Neural cell (in vitro differentiated cells): ENCODE results near the gene GNAI2.

Experiments
- EP300 ChIP-seq: fragments of 450-650 bp; conservative IDR thresholded peaks from 2 replicates; pipeline ENCODE4 v1.6.1; 2014; ENCODE audit warnings: antibody characterized with exemption, mild to moderate bottlenecking, moderate library complexity; ENCODE audit not compliant: poor library complexity, severe bottlenecking
- EZH2 ChIP-seq: fragments of 200-600, 300-800 bp; shearing (Covaris generic), sonication (generic); IDR thresholded peaks from 2 replicates; pipeline ENCODE4 v1.6.1; 2014; ENCODE audit warnings: antibody characterized with exemption, low read length, borderline replicate concordance, mild to moderate bottlenecking; ENCODE audit not compliant: insufficient read depth, poor library complexity, severe bottlenecking
- MXI1 ChIP-seq: fragments of 450-650 bp; conservative IDR thresholded peaks from 2 replicates; pipeline ENCODE4 v1.6.1; 2014; ENCODE audit warnings: antibody characterized with exemption, mild to moderate bottlenecking; ENCODE audit not compliant: poor library complexity, severe bottlenecking
- RAD21 ChIP-seq: fragments of 450-650 bp; conservative IDR thresholded peaks from 2 replicates; pipeline ENCODE4 v1.6.1; 2014; ENCODE audit warnings: antibody characterized with exemption, mild to moderate bottlenecking, moderate library complexity
- TF ChIP-seq, protein P1 (sequence below): fragments of 450-650 bp; IDR thresholded peaks from 2 replicates; pipeline ENCODE4 v1.5.1; 2014; ENCODE audit warnings: antibody characterized with exemption, mild to moderate bottlenecking, moderate library complexity; ENCODE audit not compliant: poor library complexity, severe bottlenecking

DNA sequence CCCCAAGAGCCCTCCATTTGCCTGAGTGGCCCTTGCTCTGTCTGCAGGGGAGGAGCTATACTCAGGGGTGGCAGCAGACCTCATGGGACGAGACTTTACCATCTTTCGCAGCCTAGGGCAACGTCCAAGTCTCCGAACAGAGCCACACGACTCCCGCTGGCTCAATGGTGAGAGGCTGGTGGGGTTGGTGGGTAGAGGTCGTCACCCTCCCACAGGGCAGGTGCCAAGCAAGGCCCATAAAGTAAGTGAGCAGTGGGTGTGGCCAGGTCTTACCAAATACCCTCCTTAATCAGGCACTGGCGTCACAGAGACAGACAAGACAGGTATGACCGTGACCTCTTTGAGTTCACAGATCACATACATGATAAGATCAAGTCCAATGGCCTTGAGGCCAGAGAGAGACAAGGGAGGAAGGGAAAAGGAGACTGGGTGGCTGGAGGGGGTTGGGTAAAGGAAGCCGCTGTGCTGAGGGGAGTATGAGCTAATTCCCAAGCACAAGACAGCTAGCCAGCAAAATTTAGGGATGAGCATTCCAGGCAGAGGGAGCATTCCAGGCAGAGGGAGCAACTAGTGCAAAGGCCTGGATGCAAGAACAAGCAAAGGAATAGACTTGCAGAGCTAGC lies 35.4 kb downstream of the GNAI2 start:
- no peak for TF ChIP-seq MXI1
- TF ChIP-seq, protein P1, sequence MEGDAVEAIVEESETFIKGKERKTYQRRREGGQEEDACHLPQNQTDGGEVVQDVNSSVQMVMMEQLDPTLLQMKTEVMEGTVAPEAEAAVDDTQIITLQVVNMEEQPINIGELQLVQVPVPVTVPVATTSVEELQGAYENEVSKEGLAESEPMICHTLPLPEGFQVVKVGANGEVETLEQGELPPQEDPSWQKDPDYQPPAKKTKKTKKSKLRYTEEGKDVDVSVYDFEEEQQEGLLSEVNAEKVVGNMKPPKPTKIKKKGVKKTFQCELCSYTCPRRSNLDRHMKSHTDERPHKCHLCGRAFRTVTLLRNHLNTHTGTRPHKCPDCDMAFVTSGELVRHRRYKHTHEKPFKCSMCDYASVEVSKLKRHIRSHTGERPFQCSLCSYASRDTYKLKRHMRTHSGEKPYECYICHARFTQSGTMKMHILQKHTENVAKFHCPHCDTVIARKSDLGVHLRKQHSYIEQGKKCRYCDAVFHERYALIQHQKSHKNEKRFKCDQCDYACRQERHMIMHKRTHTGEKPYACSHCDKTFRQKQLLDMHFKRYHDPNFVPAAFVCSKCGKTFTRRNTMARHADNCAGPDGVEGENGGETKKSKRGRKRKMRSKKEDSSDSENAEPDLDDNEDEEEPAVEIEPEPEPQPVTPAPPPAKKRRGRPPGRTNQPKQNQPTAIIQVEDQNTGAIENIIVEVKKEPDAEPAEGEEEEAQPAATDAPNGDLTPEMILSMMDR, result no peak
- TF ChIP-seq RAD21, result no peak
- TF ChIP-seq EP300, result no peak
- no peak for TF ChIP-seq EZH2
